OCI-LY1 (cell line): ENCODE results near the gene ACTR10.

Source experiments
- H2AFZ ChIP-seq: fragments of 200-600 bp; sonication (generic), shearing (Covaris generic); 2 replicates; pipeline ENCODE4 v1.6.0; 2014; ENCODE audit warnings: antibody characterized with exemption, mild to moderate bottlenecking, low read length
- H3F3A ChIP-seq: fragments of 200-600 bp; sonication (generic), shearing (Covaris generic); 2 replicates; pipeline ENCODE4 v1.6.0; 2014; ENCODE audit warnings: mild to moderate bottlenecking, antibody characterized with exemption, low read length, moderate library complexity; ENCODE audit not compliant: insufficient read depth
- H3K27ac ChIP-seq: fragments of 200-600 bp; sonication (generic); 2 replicates; pipeline ENCODE4 v1.5.1; 2014; ENCODE audit warnings: low read length, mixed run types, mild to moderate bottlenecking, low read depth; ENCODE audit not compliant: poor library complexity, severe bottlenecking
- H3K27me3 ChIP-seq: fragments of 200-600 bp; sonication (generic); 2 replicates; pipeline ENCODE4 v1.6.0; 2014; ENCODE audit warnings: antibody characterized with exemption, mild to moderate bottlenecking, low read length, moderate library complexity; ENCODE audit not compliant: insufficient read depth
- H3K36me3 ChIP-seq: fragments of 200-600 bp; sonication (generic); 2 replicates; pipeline ENCODE4 v1.6.1; 2014; ENCODE audit warnings: mild to moderate bottlenecking, antibody characterized with exemption, low read length, moderate library complexity, mixed read lengths; ENCODE audit not compliant: insufficient read depth
- H3K4me1 ChIP-seq: fragments of 200-600 bp; sonication (generic); 2 replicates; pipeline ENCODE4 v1.5.1; 2014; ENCODE audit warnings: mild to moderate bottlenecking, low read length, moderate library complexity; ENCODE audit not compliant: insufficient read depth, severe bottlenecking
- H3K4me2 ChIP-seq: fragments of 200-600 bp; sonication (generic), shearing (Covaris generic); 2 replicates; pipeline ENCODE4 v1.6.1; 2014; ENCODE audit warnings: low read length
- H3K4me3 ChIP-seq: fragments of 200-600 bp; sonication (generic); 2 replicates; pipeline ENCODE4 v1.5.1; 2014; ENCODE audit warnings: low read length, low read depth, mild to moderate bottlenecking, mixed read lengths; ENCODE audit not compliant: poor library complexity, severe bottlenecking
- H3K79me2 ChIP-seq: fragments of 200-600 bp; shearing (Covaris generic); 2 replicates; pipeline ENCODE4 v1.6.1; 2016; ENCODE audit warnings: mixed run types, low read length, mixed read lengths; ENCODE audit not compliant: insufficient read depth
- H3K9ac ChIP-seq: fragments of 200-600 bp; sonication (generic), shearing (Covaris generic); 2 replicates; pipeline ENCODE4 v1.6.1; 2014; ENCODE audit warnings: mild to moderate bottlenecking, low read length, mixed read lengths
- H3K9me2 ChIP-seq: fragments of 200-600 bp; sonication (generic), shearing (Covaris generic); 2 replicates; pipeline ENCODE4 v1.6.1; 2014; ENCODE audit warnings: low read depth, mild to moderate bottlenecking, low read length, mixed read lengths
- H3K9me3 ChIP-seq: fragments of 200-600 bp; shearing (Covaris generic); 2 replicates; pipeline ENCODE4 v1.6.1; 2014; ENCODE audit warnings: low read length, mixed read lengths
- H4K20me1 ChIP-seq: fragments of 200-600 bp; sonication (generic), shearing (Covaris generic); 2 replicates; pipeline ENCODE4 v1.6.0; 2016; ENCODE audit warnings: mild to moderate bottlenecking, low read length; ENCODE audit not compliant: insufficient read depth
- EZH2 ChIP-seq: fragments of 200-600 bp; sonication (generic), shearing (Covaris generic); IDR thresholded peaks from 2 replicates; pipeline ENCODE4 v1.8.0; 2017; ENCODE audit warnings: borderline replicate concordance, mixed run types, mild to moderate bottlenecking, antibody characterized with exemption, low read length, moderate library complexity, mixed read lengths
- TF ChIP-seq, protein P1 (sequence below): fragments of 200-600 bp; sonication (generic), shearing (Covaris generic); IDR thresholded peaks from 2 replicates; pipeline ENCODE4 v1.5.1; 2017; ENCODE audit warnings: mild to moderate bottlenecking, antibody characterized with exemption, low read length, moderate library complexity, mixed read lengths

ACTR10 gene

DNA sequence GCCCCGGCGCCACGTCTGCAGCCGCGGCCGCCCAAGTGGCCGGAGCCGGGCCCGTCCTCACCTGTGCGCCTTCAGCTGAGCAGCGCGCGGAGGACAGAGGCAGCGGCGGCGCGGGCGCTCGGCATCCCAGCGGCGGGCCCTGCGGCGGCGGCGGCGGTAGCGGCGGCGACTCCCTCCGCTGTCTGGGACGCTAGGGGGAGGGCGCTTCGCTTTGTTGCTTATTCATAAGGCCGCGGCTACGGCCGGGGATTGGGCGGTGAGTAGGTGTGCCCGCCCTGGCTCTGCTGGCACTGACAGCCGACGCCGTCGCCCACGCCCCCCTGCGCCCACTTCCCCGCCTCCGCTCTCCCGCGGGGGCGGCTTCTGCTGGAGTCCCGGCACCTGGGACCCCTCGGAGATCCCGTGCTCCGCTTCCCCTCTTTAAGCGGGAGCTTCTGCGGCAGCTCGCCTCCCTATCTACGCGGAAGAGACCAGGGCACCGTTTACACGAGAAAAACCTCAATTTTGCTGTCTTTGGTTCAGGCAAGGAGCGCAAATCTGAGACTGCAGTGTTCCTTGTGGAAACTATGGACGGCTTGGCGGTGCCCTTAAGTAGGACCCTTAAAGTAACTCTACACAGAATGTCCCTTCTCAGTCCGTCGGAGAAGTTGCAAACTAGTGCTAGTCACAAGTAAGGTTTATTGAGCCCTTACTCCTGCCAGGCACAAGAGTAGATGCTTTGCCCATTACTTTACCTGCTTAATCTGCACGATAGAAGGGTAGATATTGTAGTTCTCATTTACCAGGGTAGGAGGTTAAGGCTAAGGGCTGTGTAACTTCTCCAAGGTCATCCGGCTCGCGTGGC, 47.7 kb upstream of the ACTR10 start, which contains the start of gene ARMH4:
ARMH4 (minus strand) TSS at position 200 of the 844 bp plus-strand sequence. CDS start 12,855 bp downstream, outside the sequence.
- peaks cover 3% of the 10 kb centered on the region; the same call in 1 of the 2 replicates for H3K27me3 ChIP-seq
- peak within 1 kb of the TSS; percentile 95; the same call in 1 of the 2 replicates for H2AFZ ChIP-seq
- TF ChIP-seq, protein P1, sequence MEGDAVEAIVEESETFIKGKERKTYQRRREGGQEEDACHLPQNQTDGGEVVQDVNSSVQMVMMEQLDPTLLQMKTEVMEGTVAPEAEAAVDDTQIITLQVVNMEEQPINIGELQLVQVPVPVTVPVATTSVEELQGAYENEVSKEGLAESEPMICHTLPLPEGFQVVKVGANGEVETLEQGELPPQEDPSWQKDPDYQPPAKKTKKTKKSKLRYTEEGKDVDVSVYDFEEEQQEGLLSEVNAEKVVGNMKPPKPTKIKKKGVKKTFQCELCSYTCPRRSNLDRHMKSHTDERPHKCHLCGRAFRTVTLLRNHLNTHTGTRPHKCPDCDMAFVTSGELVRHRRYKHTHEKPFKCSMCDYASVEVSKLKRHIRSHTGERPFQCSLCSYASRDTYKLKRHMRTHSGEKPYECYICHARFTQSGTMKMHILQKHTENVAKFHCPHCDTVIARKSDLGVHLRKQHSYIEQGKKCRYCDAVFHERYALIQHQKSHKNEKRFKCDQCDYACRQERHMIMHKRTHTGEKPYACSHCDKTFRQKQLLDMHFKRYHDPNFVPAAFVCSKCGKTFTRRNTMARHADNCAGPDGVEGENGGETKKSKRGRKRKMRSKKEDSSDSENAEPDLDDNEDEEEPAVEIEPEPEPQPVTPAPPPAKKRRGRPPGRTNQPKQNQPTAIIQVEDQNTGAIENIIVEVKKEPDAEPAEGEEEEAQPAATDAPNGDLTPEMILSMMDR: no peak
- no peak for TF ChIP-seq EZH2
- H3K9ac ChIP-seq: peak within 1 kb of the TSS; percentile 50; the same call in 1 of the 2 replicates
- H3K4me3 ChIP-seq: peak within 1 kb of the TSS; percentile 69
- no peaks in the 10 kb centered on the region for H3K79me2 ChIP-seq
- H3K4me2 ChIP-seq: peak within 1 kb of the TSS; percentile 99
- no peaks in the 10 kb centered on the region for H3K9me3 ChIP-seq
- H3F3A ChIP-seq: no peaks in the 10 kb centered on the region
- peaks cover 7% of the 10 kb centered on the region for H3K4me1 ChIP-seq
- no peaks in the 10 kb centered on the region for H4K20me1 ChIP-seq
- no peak within 1 kb of the TSS for H3K27ac ChIP-seq
- H3K36me3 ChIP-seq: no peaks in the 10 kb centered on the region
- H3K9me2 ChIP-seq: no peaks in the 10 kb centered on the region

DNA sequence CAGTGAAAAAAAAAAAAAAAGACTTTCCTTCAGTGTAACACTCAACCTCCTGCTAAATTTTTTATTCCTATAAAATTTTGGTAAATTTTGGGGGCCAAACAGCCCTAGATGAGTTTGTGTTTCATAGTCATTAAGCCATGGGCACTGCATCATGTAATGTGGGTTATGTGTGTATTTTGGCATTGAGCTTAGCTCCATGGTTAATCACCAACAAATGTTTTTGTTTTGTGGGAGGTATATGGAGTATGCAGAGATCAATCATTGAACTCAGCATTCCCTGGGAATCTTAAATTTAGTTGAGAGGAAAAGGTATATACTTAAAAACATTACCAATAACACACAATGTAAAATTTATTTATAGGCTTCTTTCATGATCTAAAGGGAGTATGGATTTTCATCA, 39.4 kb upstream of the ACTR10 start:
- H3K27ac ChIP-seq: no peak overlapping the region
- H3K9me3 ChIP-seq: no peaks in the 10 kb centered on the region
- H3K4me3 ChIP-seq: no peak overlapping the region
- H3K4me2 ChIP-seq: no peak overlapping the region
- no peaks in the 10 kb centered on the region for H3K4me1 ChIP-seq
- H3K9me2 ChIP-seq: no peaks in the 10 kb centered on the region
- no peaks in the 10 kb centered on the region for H3K27me3 ChIP-seq
- H3K79me2 ChIP-seq: no peaks in the 10 kb centered on the region
- no peak overlapping the region for H2AFZ ChIP-seq
- TF ChIP-seq, protein P1: no peak
- no peak for TF ChIP-seq EZH2
- H3K9ac ChIP-seq: no peak overlapping the region
- no peaks in the 10 kb centered on the region for H3F3A ChIP-seq
- no peaks in the 10 kb centered on the region for H3K36me3 ChIP-seq
- no peaks in the 10 kb centered on the region for H4K20me1 ChIP-seq

DNA sequence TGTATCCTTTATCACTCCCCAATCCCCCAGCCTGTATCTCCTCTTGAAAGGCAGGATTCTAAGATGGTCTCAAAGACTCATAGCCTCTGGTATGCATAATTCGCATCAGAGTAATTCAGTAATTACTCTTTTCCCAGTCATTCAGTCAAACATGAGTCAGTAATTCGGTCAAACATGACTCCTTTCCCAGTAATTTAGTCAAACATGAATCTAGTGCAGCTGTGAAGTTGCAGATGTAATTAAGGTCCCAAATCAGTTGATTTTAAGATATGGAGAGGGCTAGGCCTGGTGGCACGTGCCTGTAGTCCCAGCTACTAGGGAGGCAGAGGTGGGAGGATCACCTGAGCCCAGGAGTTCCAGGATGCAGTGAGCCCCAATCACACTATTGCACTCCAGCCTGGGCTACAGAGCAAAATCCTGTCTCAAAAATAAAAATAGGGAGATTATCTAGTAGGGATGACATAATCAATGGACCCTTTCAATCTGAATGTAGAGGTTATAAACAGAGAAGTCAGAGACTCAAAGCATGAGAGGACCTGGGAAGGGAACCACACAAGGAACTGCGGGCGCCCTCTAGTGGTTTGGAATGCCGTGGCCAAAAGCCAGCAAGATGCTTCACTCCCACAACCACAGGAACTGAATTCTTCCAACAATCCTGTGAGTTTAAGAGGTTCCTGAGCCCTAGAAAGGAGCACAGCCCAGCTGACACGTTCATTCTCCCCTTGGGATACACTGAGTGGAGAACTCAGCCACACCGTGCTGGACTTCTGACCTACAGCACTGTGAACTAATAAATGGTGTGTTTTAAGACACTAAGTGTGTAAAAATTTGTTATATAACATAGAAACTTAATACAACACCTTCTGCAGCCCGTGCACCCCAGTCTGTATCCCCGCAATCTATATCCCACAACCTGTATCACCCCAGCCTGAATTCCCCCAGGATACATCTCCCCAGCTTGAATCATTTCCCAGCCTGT, 33.7 kb upstream of the ACTR10 start:
- Histone ChIP-seq H3F3A (no peaks in the 10 kb centered on the region), H4K20me1 (no peaks in the 10 kb centered on the region), H3K79me2 (no peaks in the 10 kb centered on the region), H2AFZ (no peak overlapping the region), H3K36me3 (no peaks in the 10 kb centered on the region), H3K27ac (no peak overlapping the region), H3K9me2 (no peaks in the 10 kb centered on the region), H3K4me3 (no peak overlapping the region), H3K9me3 (no peaks in the 10 kb centered on the region), H3K9ac (no peak overlapping the region), H3K4me1 (no peaks in the 10 kb centered on the region), H3K4me2 (no peak overlapping the region), H3K27me3 (no peaks in the 10 kb centered on the region)
- TF ChIP-seq, protein P1: peak; percentile 96
- no peak for TF ChIP-seq EZH2
